Measurements from ENCODE around the gene RAB20.

DNA sequence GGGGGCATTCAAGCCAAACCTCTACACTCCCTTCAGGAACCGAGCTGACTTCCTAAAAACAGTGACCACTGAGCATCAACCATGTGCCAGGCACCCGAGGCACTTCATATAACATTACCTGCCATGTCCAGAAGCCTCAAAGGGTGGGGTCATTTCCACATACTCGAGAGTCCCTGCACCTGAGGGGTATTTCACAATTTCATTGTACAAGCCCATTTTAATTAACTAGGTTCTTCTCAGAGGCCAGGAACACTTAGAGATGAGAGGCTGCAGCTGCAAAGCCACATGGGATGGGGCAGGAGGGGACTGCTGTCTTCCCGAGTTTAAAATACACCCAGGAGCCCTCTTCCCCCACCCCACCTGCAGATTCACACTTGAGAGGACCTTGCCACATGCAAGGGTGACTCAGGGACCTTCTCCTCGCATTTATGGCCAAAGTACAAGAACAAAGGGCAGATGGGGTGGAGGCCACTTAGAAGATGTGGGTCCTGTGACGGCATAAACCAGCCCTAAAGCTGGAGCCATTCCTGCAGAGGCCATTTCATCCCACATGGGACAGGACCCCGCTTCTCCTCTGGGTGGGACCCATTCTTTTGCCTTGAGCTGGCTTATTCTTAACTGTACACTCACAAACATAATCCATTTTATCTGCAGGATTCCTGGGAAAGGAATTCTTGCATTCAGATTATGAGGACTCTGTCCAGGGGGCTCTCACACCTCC lies 43.9 kb downstream of the RAB20 start:
- TF ChIP-seq, protein P1, sequence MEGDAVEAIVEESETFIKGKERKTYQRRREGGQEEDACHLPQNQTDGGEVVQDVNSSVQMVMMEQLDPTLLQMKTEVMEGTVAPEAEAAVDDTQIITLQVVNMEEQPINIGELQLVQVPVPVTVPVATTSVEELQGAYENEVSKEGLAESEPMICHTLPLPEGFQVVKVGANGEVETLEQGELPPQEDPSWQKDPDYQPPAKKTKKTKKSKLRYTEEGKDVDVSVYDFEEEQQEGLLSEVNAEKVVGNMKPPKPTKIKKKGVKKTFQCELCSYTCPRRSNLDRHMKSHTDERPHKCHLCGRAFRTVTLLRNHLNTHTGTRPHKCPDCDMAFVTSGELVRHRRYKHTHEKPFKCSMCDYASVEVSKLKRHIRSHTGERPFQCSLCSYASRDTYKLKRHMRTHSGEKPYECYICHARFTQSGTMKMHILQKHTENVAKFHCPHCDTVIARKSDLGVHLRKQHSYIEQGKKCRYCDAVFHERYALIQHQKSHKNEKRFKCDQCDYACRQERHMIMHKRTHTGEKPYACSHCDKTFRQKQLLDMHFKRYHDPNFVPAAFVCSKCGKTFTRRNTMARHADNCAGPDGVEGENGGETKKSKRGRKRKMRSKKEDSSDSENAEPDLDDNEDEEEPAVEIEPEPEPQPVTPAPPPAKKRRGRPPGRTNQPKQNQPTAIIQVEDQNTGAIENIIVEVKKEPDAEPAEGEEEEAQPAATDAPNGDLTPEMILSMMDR (IDR thresholded peaks at IDR 0.05; ENCODE audit: insufficient read depth, low read depth, low read length), result no peak
- TF ChIP-seq EZH2 (IDR thresholded peaks at IDR 0.05; ENCODE audit: insufficient read depth, low read length), result no peak

Data from astrocyte (in vitro differentiated cells and primary cell).